Neural crest cell (in vitro differentiated cells): ENCODE data around the gene ALMS1. TPM values are rescaled to one million over a fixed set of nuclear protein-coding genes. Genes with fewer than 3 reads are reported as not detected.
"Not testable (repeated sequence)": the region's sequence is repeated elsewhere in the genome, so short reads cannot be mapped to it uniquely, and the experiment has no call there.

Source experiments
- DNase-seq: peaks from one replicate; pipeline ENCODE4 v3.0.0; 2021; ENCODE audit warnings: low read depth, mixed read lengths, low spot score
- H3K27ac Mint-ChIP-seq: one replicate; pipeline ENCODE4 v1.8.0; 2021; ENCODE audit warnings: mild to moderate bottlenecking, mixed read lengths; ENCODE audit not compliant: unreplicated experiment
- H3K27me3 Mint-ChIP-seq: 2 replicates; pipeline ENCODE4 v1.8.0; 2021; ENCODE audit warnings: low read depth, mild to moderate bottlenecking, mixed read lengths
- H3K36me3 Mint-ChIP-seq: 2 replicates; pipeline ENCODE4 v1.8.0; 2021; ENCODE audit warnings: low read depth, mild to moderate bottlenecking, mixed read lengths
- H3K4me1 Mint-ChIP-seq: 2 replicates; pipeline ENCODE4 v1.8.0; 2021; ENCODE audit warnings: mixed read lengths
- H3K4me3 Mint-ChIP-seq: one replicate; pipeline ENCODE4 v1.8.0; 2021; ENCODE audit warnings: mild to moderate bottlenecking, mixed read lengths
- H3K9me3 Mint-ChIP-seq: 2 replicates; pipeline ENCODE4 v1.8.0; 2021; ENCODE audit warnings: mixed read lengths
- total RNA-seq: library from RNA; stranded (reverse); gene quantifications from 2 replicates; pipeline ENCODE4 v1.2.1, GENCODE V29; 2021
- TF ChIP-seq, protein P1 (sequence below): fragments of 200-600 bp; sonication (generic); conservative IDR thresholded peaks from 2 replicates; pipeline ENCODE4 v1.5.0; 2021; ENCODE audit warnings: antibody characterized with exemption, mild to moderate bottlenecking

ALMS1 gene
- total RNA-seq, 1 donor from 2014 or later: 48.1 TPM

DNA sequence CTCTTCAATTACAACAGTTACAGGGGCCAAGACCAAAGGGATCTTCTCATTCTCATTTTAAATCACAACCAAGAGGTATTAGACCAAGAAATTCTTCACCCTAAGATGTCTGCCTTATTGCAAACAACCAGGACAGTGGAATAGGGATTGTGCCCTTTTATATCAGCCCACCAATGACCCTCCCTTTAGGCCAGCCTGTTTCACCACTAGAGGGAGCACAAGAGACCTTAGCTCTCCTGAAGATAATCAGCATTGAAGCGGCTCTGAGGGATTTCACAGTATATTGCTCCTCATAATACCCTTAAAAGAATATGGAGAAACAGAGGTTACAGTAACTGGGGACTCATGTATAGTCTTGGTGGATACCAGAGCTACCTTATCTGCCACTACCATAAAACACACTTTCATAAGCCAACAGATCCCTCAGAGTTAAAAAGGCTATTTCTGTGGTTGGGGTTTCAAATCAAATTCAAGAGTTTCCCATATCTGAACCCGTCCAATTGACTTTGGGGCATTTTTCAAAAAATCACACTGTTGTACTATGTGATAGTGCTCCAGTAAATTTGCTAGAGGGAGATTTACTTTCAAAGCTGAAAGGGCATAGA lies 245.1 kb downstream of the ALMS1 start:
- not testable (repeated sequence) for H3K27me3 Mint-ChIP-seq, H3K4me1 Mint-ChIP-seq, H3K4me3 Mint-ChIP-seq, H3K9me3 Mint-ChIP-seq, H3K27ac Mint-ChIP-seq, H3K36me3 Mint-ChIP-seq
- TF ChIP-seq, protein P1, sequence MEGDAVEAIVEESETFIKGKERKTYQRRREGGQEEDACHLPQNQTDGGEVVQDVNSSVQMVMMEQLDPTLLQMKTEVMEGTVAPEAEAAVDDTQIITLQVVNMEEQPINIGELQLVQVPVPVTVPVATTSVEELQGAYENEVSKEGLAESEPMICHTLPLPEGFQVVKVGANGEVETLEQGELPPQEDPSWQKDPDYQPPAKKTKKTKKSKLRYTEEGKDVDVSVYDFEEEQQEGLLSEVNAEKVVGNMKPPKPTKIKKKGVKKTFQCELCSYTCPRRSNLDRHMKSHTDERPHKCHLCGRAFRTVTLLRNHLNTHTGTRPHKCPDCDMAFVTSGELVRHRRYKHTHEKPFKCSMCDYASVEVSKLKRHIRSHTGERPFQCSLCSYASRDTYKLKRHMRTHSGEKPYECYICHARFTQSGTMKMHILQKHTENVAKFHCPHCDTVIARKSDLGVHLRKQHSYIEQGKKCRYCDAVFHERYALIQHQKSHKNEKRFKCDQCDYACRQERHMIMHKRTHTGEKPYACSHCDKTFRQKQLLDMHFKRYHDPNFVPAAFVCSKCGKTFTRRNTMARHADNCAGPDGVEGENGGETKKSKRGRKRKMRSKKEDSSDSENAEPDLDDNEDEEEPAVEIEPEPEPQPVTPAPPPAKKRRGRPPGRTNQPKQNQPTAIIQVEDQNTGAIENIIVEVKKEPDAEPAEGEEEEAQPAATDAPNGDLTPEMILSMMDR: peak; percentile 74
- DNase-seq: peak; percentile 14

DNA sequence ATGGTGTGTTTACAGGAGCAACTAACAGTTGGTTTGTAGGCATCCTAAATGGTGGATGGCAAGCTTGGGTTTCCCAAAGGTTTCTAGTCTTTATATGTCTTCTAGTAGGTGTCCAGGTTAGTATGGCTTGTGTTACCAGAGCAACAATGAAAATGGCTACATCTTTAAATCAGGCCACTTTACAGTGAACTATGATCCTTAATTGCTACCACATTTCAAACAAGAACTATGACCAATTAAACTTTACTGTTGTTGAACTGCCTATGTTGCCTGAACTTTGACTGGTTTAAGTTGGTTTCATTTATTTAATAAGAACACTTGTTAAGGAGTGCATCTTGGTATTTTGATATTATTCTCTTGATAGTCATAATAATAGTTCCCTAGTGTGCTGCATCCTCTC lies 251.3 kb downstream of the ALMS1 start:
- not testable (repeated sequence) for H3K9me3 Mint-ChIP-seq, DNase-seq, H3K27me3 Mint-ChIP-seq, H3K4me3 Mint-ChIP-seq, H3K27ac Mint-ChIP-seq
- Mint-ChIP-seq H3K4me1 (peaks cover 12% of the 10 kb centered on the region), H3K36me3 (peaks cover 12% of the 10 kb centered on the region)

DNA sequence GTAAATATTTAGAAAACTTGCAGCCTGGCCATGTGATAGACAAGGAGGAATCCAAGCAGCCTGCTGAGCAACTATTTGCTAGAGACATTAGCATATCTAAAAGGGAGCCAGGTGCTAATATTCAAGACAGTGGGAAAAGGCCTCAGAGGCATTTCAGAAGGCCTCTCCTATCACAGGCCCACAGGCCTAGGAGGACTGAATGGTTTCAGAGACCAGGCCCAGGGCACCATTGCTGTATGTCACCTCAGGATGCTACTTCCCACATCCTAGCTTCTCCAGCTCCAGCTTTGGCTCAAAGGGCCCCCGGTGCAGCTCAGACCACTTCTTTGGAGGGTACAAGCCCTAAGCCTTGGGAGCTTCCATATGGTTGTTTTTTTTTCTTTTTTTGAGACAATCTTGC lies 252.8 kb downstream of the ALMS1 start:
- Mint-ChIP-seq H3K4me1 (peaks cover 21% of the 10 kb centered on the region), H3K27ac (no peak overlapping the region), H3K27me3 (no peaks in the 10 kb centered on the region), H3K36me3 (peaks cover 12% of the 10 kb centered on the region), H3K4me3 (no peak overlapping the region), H3K9me3 (peaks cover 9% of the 10 kb centered on the region)
- TF ChIP-seq, protein P1: no peak
- no peak for DNase-seq

DNA sequence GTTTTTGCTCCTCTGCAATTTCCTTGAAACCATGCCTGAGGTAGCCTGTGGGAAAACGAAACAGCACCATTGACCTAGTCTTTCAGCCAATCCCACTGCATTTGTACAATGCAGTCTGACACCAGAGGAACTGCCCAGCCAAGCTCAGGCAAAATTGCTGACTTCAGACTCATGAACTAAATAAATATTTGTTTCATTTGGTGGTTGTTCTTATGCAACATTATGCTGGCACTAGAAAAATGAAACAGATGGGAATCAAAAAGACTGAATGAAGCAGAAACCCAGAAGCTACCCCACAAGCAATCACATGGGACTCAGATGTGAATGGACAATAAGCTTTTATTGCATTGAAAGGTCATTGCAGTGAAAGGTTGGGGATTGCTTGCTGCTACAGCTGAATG lies 254.9 kb downstream of the ALMS1 start:
- Mint-ChIP-seq H3K27ac (no peak overlapping the region), H3K4me1 (peaks cover 21% of the 10 kb centered on the region), H3K36me3 (peaks cover 12% of the 10 kb centered on the region), H3K9me3 (peaks cover 9% of the 10 kb centered on the region), H3K4me3 (no peak overlapping the region), H3K27me3 (peaks cover 6% of the 10 kb centered on the region)
- TF ChIP-seq, protein P1: no peak
- DNase-seq: no peak

DNA sequence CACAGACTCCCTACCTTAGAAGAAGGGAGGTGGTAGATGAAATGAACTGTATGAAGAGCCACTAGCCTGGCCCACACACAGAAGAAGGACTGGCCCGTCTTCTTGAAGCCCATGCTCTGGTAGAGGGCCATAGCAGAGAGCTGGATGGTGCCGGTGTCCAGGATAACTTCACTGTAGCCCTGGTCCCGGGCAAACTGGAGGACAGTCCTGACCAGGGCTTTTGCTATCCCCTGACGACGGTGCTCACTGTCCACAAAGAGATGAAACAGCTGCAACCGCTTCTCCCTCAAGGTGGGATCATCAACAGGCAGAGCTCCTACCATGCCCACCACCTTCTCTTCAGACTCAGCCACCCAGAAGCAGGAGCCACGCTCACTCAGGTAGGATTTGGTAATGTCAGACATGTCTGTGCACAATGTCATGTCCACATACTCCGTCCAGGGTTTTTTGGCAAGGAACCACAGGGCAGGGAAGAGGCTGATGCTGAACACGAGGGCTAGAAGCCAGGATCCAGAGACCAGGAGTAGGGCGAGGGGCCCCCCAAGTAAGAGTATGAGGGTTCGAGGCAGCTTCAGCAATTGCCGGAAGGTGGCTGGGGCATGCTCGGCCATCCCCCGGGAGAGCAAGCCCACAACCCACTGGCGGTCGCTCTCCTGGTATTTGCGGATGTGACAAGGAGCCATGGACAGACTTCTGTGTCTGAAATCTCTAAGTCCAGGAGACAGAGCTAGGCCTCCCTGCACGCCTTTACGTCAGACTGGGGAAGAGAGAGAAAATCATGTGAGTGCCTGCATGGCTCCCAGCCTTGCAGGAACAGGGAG lies 255.5 kb downstream of the ALMS1 start:
- Mint-ChIP-seq H3K36me3 (peaks cover 12% of the 10 kb centered on the region), H3K4me3 (no peak overlapping the region), H3K27ac (no peak overlapping the region), H3K27me3 (peaks cover 7% of the 10 kb centered on the region), H3K4me1 (peaks cover 21% of the 10 kb centered on the region), H3K9me3 (peaks cover 9% of the 10 kb centered on the region)
- no peak for DNase-seq
- TF ChIP-seq, protein P1: no peak

DNA sequence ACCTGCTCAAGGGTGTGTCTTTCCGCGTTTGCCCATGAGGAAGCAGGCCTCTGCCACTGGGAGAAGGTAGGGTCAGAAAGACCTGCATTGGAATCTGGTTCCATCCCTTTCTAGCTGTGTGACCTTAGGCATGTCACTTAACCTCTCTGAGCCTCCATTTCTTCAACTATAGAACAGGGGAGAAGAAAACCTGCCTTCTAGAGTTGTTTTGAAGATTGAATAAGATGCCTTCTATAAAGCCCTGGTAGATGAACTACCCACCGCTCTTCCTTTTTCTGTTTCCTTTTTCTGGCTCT lies 256.1 kb downstream of the ALMS1 start:
- H3K9me3 Mint-ChIP-seq: peaks cover 9% of the 10 kb centered on the region
- H3K36me3 Mint-ChIP-seq: peaks cover 12% of the 10 kb centered on the region
- H3K4me1 Mint-ChIP-seq: peaks cover 21% of the 10 kb centered on the region
- H3K27me3 Mint-ChIP-seq: peaks cover 7% of the 10 kb centered on the region
- H3K4me3 Mint-ChIP-seq: no peak overlapping the region
- H3K27ac Mint-ChIP-seq: peak overlapping the region; percentile 90
- TF ChIP-seq, protein P1: no peak
- DNase-seq: no peak
